Loucy (cell line): ENCODE measurements around the gene C4orf33.

Source experiments
- EZH2phosphoT487 ChIP-seq: fragments of 200-600 bp; IDR thresholded peaks from 2 replicates; pipeline ENCODE4 v1.6.1; 2018; ENCODE audit warnings: antibody characterized with exemption, mild to moderate bottlenecking, moderate library complexity, borderline replicate concordance
- TF ChIP-seq, protein P1 (sequence below): fragments of 200-600 bp; sonication (generic); conservative IDR thresholded peaks from 2 replicates; pipeline ENCODE4 v1.5.1; 2014; ENCODE audit warnings: mild to moderate bottlenecking, antibody characterized with exemption, low read length

DNA sequence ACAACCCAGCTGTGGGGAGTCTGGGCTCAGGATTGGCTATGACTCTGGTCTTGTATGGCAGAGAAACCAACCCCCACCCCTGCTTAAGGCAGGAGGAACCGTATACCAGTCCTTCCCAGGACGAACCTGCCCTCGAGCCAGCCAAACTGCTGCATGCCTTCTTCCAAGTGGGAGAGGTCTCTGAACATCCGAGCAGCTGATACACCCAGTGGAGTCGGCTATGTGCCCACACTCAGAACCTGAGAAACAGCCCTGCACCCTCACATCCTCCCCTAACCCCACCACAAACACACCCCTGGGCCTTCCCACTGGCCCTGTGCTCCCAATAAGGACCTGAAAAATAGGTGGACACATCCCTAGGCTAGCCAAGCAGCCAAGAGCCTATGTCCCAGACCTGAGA is 21.8 kb downstream of the C4orf33 start:
- TF ChIP-seq, protein P1, sequence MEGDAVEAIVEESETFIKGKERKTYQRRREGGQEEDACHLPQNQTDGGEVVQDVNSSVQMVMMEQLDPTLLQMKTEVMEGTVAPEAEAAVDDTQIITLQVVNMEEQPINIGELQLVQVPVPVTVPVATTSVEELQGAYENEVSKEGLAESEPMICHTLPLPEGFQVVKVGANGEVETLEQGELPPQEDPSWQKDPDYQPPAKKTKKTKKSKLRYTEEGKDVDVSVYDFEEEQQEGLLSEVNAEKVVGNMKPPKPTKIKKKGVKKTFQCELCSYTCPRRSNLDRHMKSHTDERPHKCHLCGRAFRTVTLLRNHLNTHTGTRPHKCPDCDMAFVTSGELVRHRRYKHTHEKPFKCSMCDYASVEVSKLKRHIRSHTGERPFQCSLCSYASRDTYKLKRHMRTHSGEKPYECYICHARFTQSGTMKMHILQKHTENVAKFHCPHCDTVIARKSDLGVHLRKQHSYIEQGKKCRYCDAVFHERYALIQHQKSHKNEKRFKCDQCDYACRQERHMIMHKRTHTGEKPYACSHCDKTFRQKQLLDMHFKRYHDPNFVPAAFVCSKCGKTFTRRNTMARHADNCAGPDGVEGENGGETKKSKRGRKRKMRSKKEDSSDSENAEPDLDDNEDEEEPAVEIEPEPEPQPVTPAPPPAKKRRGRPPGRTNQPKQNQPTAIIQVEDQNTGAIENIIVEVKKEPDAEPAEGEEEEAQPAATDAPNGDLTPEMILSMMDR = no peak
- TF ChIP-seq EZH2phosphoT487 = no peak
